ENCODE results near the gene EXD3.

The EXD3 gene

DNA sequence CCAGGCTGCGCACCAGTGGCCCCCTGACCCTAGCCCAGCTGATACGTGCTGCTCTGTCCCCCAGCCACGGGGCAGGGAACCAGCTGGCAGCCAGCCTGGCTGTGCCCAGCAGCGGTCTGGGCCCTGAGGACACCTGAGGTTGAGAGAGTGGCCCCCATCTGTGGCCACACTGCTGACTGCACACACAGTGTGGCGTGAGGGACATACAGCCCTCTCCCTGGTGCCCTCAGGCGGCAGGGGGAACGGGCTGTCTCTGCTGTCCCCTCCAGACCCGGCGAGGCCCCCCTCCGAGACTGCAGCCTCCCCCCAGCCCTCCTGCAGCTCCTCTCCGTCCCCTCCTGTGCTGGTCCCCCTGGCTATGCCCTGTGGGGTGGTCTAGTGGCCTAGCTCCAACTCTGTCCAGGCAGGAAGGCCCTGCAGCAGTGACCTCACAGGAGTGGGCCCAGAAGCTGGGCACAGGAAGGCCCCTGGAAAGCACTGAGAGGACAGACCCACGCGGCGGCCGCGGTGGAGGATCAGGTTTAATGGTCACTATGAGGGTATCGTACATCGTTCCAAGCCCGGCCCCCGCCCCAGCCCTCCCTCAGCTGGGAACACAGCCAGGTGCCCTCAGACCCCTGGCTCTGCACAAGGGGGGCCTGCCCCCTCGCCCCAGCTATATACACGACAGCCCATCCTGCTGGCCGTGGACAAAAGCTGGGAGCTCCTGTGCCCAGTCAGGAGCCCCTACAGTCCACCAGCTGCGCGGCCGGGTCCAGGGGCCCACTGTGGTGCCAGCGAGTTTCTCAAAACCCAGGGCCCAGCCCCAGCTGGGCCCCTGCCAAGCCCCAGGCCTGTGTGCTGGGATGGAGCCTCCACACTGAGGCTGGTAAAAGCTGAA, 25.0 kb upstream of the EXD3 start:
- no peak for DNase-seq (ENCODE audit: low read depth)

DNA sequence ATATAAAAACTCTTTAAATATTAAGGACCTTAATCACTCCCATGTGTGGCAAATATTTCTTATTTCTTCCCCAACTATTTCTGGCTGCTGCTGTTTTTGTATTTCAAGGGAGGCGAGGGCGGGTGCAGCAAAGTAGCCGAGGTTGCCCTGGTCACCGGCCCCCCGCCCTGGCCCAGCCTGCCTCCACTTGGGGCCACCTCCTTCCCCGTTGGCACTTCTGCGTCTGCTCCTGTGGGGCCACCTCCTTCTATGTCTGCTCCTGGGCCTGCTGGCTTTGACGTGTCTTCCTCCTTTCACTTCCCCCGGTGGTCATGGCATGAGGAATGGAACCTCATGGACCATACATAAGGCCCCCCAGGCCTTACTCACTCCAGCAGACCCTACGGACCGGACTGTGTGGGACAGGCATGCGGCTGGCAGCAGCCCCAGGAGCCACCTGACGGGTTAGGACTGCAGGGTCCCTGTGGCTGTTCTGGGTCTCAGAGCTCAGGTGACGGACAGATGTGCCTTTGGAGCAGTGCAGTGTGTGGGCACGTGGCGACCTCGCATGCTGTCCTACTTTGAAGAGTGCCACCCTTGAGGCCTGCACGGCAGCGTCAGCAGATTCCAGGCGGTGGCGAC, 24.0 kb upstream of the EXD3 start:
- DNase-seq (ENCODE audit: low read depth): no peak

DNA sequence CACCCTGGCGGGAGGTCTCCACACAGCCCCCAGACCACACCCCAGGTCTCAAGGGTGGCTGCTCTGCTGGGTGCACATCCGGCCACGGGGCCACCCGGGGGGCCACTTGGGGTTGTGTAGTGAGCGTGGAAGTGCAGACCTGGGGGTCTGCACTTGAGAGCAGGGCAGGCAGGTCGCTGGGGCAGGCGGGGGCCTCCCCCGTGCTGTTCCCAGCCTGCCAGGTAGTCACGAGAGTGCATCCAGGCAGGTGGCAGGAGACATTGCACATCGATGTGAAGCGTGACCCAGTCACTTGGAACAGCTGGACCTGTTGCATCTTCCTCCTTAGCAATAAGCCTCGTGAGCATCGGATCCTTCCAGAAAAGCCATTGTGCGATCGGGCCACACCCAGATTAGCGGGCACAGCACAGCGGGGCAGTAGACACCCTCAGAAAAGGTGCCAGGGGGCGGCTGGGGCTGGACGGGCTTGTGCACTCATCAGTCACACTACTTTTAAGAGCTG, 23.0 kb upstream of the EXD3 start:
- DNase-seq (ENCODE audit: low read depth): no peak

DNA sequence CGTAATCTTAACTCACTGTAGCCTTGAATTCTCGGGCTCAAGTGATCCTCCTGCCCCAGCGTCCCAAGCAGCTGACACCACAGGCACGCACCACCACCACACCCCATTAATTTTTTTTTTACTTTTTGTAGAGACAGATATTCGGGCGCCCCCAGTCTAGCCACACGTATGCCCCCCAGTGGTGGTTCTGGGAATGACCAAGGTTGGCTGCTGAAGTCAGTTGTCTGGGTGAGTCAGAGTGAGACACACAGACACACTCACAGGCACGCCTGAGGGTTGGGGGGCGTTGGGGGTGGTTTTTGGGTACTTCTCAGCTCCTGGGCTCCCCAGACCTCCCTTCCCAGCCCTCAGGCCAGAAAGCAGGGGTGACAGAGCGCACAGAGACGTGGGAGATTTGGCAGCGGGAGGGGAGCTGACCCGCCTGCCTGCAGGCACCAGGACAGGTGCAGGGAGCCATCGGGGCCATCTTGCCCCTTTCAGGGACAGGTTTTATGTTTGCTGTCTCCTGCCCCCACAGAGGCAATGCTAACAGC, 22.4 kb upstream of the EXD3 start:
- peak; percentile 77 for DNase-seq (ENCODE audit: low read depth)

DNA sequence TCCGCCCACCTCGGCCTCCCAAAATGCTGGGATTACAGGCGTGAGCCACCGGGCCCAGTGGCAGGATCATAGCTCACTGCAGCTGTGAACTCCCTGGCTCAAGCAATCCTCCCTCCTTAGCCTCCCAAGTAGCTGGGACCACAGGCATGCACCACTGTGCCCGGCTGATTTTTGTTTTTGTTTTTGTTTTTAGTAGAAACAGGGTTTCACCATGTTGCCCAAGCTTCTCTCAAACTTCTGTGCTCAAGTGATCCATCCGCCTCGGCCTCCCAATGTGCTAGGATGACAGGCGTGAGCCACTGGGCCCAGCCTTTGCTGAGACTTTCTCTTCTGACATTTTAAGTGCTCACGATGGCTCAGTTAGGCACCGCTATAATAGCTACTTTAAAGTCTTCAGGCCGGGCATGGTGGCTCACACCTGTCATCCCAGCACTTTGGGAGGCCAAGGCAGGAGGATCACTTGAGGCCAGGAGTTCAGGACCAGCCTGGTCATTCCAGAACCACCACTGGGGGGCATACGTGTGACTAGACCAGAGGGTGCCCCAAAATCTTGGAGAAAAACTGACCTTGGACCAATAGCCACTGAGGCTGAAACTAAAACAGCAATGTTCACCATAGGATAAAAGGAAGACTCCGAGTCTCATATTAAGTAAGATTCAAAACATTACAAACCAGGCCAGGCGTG, 21.3 kb upstream of the EXD3 start:
- DNase-seq (ENCODE audit: low read depth): no peak

DNA sequence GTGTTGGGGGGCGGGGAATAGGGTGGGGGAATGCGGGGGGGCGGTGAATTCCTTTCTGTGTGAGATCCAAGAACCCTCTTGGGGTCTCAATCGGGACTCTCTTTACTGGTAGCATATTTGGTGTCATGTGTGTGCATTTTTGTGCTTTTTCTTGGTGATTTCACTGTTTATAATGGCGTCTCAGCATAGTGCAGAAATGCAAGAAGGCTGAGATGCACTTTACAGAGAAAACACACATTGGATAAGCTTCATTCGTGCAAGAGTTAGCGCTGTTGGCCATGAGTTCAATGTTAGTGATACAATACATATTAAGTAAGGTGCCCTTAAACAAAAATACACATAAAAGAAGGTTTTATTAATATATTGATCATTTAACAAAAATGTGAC, 19.0 kb upstream of the EXD3 start:
- DNase-seq (ENCODE audit: low read depth): no peak

GRCh38 chr9:137441289-137441934, 18.4 kb upstream of the EXD3 start, which contains the start of gene ENTPD8:
Gene ENTPD8, minus strand, starts transcription at chr9:137441357. Its CDS starts 3,072 bp downstream, at chr9:137438285.
- DNase-seq (ENCODE audit: low read depth): no peak

GRCh38 chr9:137439158-137439714, 16.3 kb upstream of the EXD3 start:
- DNase-seq (ENCODE audit: low read depth): no peak

DNA sequence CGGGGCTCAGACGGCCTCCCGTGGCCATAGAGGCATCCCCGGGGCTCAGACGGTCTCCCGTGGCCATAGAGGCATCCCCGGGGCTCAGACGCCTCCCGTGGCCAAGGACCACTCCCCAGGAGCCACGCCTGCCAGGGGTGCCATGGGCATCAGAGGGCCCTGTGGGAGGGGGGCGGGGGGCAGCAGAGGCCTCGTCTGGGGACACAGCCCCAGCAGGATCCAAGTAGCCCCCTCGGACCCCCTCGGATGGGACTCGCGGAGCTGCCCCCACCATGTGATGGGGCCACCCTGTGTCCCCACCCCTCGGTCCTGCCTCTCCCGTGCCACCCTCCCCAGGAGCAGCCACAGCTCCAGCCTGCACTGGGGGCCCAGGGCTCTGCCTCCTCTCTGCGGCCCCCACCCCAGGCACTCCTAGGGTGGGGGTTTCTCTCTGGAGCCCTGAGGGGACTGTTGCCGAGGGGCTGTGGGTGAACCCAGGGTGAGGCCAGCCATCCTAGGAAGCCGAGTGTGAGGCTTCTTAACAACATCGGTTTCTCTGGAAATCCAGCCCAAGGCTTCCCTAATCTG, 15.7 kb upstream of the EXD3 start:
- no peak for DNase-seq (ENCODE audit: low read depth)

DNA sequence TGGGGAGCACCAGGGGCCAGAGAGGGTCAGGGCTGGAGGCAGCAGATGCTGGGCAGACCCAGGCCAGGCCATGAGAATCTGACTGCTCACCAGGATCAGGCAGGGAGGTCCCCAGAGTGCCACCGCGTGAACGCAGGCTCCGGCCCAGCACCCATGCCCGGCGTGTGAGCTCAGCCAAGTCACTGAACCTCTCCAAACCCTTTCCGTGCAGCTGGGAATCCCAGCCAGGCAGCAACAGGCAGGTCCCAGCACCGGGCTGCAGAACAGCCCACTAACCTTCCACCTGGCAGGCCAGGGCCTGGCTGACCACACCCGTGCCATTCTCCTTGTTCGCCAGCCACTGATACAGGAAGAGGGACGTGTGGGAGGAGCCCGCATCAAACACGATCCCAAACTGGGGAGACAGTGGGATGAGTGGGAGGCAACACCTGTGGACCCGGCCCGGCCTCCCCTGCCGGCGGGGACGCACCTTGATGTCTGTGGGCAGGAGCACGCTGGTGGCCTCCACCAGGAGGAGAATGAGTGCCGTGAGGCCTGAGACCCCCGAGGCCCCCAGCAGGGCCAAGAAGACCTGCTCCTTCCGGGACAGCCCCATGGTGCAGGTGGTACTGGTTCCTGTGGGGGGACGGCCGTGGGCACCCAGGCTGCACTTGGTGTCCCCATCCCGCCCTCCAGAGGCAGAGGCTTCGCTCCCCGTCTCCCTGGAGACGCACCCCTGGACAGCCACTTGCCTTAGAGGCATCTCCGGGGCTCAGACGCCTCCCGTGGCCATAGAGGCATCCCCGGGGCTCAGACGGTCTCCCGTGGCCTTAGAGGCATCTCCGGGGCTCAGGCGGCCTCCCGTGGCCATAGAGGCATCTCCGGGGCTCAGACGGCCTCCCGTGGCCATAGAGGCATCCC, 15.0 kb upstream of the EXD3 start:
- DNase-seq (ENCODE audit: low read depth): no peak

DNA sequence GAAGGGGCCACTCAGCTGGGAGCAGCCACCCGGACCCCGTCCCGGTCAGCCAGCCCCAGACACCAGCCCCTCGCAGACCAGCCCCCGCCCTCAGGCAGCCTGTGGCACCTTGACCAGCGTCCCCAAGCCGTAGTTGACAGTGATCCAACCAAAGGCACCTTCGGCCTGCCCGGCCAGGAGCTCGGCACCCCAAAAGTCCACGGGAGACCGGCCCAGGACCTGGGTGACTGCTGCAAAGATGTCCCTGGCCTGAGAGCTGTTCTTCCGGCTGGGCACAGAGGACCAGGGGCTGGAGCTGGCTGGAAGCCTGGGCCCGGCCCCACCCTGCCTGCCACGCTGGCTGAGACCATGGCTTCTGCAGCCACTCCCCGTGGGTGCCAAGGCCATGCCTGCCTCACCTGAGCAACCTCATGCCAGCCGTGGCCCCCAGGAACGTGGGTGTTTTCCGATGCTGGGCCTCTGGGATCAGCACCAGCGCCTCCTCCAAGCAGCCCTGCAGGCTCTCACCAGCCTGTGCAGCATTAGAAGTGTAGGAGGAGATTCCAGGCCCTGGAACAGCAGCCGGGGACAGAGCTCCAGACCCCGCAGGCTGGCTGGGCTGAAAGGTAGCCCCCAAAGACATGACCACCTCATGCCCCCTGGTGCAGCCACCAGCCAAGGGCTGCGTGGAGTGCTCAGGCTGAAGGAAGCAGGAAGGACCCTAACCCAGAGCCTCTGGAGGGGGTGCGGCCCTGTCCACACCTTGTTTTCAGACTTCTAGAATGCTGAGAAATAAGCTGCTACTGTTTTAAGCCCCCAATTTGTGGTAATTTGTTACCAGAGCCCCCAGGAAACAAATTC, 14.0 kb upstream of the EXD3 start:
- no peak for DNase-seq (ENCODE audit: low read depth)

GRCh38 chr9:137435980-137436760, 13.2 kb upstream of the EXD3 start:
- DNase-seq (ENCODE audit: low read depth): no peak

GRCh38 chr9:137435381-137435891, 12.5 kb upstream of the EXD3 start:
- DNase-seq (ENCODE audit: low read depth): no peak

DNA sequence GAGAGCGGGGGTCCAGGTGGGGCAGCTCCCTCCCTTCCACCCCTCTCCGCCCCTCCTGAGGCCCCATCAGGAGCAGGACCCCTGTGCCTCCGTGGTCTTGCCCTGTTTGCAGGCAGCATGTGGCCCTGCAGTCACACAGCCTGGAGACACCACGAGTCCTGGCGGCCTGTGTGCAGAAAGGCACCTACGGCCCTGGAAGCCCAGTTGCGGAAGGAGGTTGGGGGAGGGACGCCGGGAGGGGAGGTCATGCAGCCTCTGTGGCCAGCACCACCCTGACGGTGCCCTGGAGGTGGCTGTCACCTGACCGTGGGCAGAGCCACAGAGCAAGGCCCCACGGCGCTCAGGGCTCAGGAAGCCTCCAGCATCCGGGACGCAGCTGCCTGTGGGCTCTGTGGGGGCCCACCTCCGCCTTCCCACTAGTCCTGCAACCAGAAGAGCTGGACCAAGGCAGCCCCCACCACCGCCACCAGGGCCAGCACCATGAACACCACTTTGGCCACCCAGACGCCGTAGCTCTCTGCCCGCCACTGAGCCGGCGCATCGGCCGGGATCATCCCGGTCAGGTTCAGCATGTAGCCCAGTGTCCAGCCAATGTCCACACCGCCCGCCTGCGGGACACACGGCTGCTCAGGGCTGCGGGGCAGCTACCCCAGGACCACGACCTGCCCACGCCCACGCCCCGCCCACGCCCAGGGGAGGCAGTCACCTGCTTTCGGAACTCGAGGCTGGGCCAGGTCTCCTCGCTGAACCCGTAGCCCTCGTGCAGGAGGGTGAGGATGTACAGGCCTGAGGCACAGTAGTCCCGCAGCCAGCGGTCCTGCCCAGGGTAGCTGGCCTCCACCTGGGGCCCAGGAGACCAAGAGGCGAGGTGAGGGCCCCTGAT, 11.8 kb upstream of the EXD3 start:
- DNase-seq (ENCODE audit: low read depth): no peak

DNA sequence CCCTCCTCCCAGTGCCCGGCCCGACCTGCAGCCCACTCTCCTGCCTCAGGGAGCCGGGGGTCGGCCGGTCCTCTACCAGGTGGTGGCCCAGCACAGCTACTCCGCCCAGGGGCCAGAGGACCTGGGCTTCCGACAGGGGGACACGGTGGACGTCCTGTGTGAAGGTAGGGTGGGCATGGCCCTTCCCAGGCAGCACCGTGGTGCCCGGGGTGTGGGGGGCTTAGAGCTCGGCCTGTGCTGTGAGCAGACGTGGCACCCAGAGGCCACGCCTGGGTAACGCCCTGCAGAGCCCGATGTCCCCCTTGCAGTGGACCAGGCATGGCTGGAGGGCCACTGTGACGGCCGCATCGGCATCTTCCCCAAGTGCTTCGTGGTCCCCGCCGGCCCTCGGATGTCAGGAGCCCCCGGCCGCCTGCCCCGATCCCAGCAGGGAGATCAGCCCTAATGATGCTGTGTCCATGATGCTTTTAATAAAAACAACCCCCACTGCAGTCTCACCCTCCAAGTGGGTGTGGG, 11.0 kb upstream of the EXD3 start:
- no peak for DNase-seq (ENCODE audit: low read depth)

DNA sequence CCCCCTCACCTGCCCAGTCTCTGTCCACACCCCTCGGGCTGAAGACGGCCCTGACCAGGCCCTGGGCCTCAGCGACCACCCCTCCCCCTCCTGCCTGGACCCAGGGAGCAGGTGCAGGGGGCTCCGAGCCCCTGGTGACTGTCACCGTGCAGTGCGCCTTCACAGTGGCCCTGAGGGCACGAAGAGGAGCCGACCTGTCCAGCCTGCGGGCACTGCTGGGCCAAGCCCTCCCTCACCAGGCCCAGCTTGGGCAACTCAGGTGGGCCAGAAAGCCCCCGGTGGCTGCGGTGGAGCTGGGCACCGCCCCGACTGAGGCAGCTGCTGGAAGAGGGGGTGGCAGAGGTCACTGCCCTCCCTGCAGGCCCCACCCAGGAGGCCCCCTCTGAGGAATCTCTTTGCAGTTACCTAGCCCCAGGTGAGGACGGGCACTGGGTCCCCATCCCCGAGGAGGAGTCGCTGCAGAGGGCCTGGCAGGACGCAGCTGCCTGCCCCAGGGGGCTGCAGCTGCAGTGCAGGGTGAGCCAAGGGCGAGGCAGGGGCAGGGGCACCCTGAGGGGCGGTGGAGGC, 10.5 kb upstream of the EXD3 start:
- DNase-seq (ENCODE audit: low read depth): no peak
